Neural progenitor cell (in vitro differentiated cells): ENCODE data around the gene TEDC1.

Experiments used
- CTCF ChIP-seq: fragments of 200-600 bp; sonication (generic); IDR thresholded peaks from 2 replicates; pipeline ENCODE4 v1.5.1; 2017; ENCODE audit warnings: antibody characterized with exemption, mild to moderate bottlenecking
- EZH2 ChIP-seq: fragments of 200-600 bp; sonication (generic); IDR thresholded peaks from 2 replicates; pipeline ENCODE4 v1.6.1; 2017; ENCODE audit warnings: antibody characterized with exemption, mild to moderate bottlenecking, moderate library complexity
- EZH2phosphoT487 ChIP-seq: fragments of 200-600 bp; sonication (generic); IDR thresholded peaks from 2 replicates; pipeline ENCODE4 v1.6.1; 2017; ENCODE audit warnings: antibody characterized with exemption

GRCh38 chr14:105484997-105485393 lies 6.1 kb upstream of the TEDC1 start:
- TF ChIP-seq CTCF (no peak), EZH2 (no peak), EZH2phosphoT487 (no peak)
